Nephron progenitor cell (in vitro differentiated cells): ENCODE results near the gene ADTRP.
"Not testable (repeated sequence)": the region's sequence is repeated elsewhere in the genome, so short reads cannot be mapped to it uniquely, and the experiment has no call there.

Source experiments
- DNase-seq: peaks from one replicate; pipeline ENCODE4 v3.0.0; 2021
- H3K27ac Mint-ChIP-seq: 2 replicates; pipeline ENCODE4 v1.8.0; 2021; ENCODE audit warnings: mild to moderate bottlenecking, moderate library complexity, mixed read lengths
- H3K27me3 Mint-ChIP-seq: 2 replicates; pipeline ENCODE4 v1.8.0; 2021; ENCODE audit warnings: mild to moderate bottlenecking, low read depth, mixed read lengths; ENCODE audit not compliant: poor library complexity
- H3K36me3 Mint-ChIP-seq: 2 replicates; pipeline ENCODE4 v1.8.0; 2021; ENCODE audit warnings: low read depth, mixed read lengths
- H3K4me1 Mint-ChIP-seq: 2 replicates; pipeline ENCODE4 v1.8.0; 2021; ENCODE audit warnings: mixed read lengths
- H3K4me3 Mint-ChIP-seq: 2 replicates; pipeline ENCODE4 v1.8.0; 2021; ENCODE audit warnings: mild to moderate bottlenecking, moderate library complexity, mixed read lengths
- H3K9me3 Mint-ChIP-seq: 2 replicates; pipeline ENCODE4 v1.8.0; 2021; ENCODE audit warnings: mild to moderate bottlenecking, moderate library complexity, mixed read lengths
- TF ChIP-seq, protein P1 (sequence below): fragments of 200-600 bp; sonication (generic); IDR thresholded peaks from 2 replicates; pipeline ENCODE4 v1.5.0; 2021; ENCODE audit warnings: antibody characterized with exemption

Gene ADTRP

DNA sequence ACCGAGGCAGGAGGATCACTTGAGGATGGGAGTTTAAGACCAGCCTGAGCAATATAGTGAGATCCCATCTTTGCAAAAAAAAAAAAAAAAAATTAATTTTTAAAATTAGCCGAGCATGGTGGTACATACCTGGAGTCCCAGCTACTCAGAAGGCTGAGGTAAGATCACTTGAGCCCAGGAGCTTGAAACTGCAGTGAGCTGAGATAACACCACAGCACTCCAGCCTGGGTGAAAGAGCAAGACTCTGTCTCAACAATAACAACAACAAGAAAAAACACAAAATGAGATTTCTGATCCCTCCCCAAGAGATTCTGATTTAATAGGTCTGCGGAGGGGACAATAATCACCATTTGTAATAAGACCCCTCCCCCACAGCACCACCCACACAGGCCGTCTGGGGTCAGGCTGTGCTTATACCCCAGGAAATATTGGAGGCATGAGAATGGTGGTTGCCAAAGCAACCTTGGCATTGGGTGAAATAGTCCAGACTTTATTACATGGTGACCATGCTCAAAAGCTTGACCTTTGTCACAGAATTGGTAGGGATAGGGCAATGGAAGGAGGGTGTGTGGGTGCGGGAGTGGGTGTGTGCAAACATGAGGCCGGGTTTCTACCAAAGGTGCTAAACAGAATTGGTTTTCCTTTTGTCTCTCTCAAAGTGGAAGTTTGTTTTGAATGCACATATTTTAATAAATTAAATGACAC lies 24.4 kb upstream of the ADTRP start:
- no peak overlapping the region for H3K4me3 Mint-ChIP-seq
- DNase-seq, result no peak
- no peaks in the 10 kb centered on the region for H3K9me3 Mint-ChIP-seq
- TF ChIP-seq, protein P1, sequence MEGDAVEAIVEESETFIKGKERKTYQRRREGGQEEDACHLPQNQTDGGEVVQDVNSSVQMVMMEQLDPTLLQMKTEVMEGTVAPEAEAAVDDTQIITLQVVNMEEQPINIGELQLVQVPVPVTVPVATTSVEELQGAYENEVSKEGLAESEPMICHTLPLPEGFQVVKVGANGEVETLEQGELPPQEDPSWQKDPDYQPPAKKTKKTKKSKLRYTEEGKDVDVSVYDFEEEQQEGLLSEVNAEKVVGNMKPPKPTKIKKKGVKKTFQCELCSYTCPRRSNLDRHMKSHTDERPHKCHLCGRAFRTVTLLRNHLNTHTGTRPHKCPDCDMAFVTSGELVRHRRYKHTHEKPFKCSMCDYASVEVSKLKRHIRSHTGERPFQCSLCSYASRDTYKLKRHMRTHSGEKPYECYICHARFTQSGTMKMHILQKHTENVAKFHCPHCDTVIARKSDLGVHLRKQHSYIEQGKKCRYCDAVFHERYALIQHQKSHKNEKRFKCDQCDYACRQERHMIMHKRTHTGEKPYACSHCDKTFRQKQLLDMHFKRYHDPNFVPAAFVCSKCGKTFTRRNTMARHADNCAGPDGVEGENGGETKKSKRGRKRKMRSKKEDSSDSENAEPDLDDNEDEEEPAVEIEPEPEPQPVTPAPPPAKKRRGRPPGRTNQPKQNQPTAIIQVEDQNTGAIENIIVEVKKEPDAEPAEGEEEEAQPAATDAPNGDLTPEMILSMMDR, result no peak
- H3K27me3 Mint-ChIP-seq, result no peaks in the 10 kb centered on the region
- peaks cover 46% of the 10 kb centered on the region for H3K4me1 Mint-ChIP-seq
- no peaks in the 10 kb centered on the region for H3K36me3 Mint-ChIP-seq
- no peak overlapping the region for H3K27ac Mint-ChIP-seq

DNA sequence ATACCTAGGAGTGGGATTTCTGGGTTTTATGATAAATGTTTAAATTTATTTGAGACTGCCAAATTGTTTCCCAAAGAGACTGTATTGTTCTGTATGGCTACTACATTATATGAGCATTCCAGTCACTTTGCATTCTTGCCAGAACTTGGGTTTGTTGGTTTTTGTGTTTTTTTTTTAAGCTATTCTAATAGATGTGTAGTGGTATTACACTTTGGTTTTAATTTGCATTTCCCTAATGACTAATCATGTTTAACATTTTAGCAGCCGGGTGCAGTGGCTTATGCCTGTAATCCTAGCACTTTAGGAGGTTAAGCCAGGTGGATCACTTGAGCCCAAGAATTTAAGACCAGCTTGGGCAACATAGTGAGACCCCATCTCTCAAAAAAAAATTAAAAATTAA lies 21.9 kb upstream of the ADTRP start:
- H3K9me3 Mint-ChIP-seq, H3K27ac Mint-ChIP-seq, DNase-seq, H3K4me3 Mint-ChIP-seq, H3K27me3 Mint-ChIP-seq, H3K36me3 Mint-ChIP-seq: not testable (repeated sequence)
- peaks cover 39% of the 10 kb centered on the region for H3K4me1 Mint-ChIP-seq

GRCh38 chr6:11798538-11798937 lies 19.9 kb upstream of the ADTRP start:
- DNase-seq, result no peak
- Mint-ChIP-seq H3K36me3 (no peaks in the 10 kb centered on the region), H3K27ac (no peak overlapping the region), H3K27me3 (no peaks in the 10 kb centered on the region), H3K9me3 (peaks cover 12% of the 10 kb centered on the region), H3K4me3 (no peak overlapping the region), H3K4me1 (peaks cover 27% of the 10 kb centered on the region)
- TF ChIP-seq, protein P1, result no peak

DNA sequence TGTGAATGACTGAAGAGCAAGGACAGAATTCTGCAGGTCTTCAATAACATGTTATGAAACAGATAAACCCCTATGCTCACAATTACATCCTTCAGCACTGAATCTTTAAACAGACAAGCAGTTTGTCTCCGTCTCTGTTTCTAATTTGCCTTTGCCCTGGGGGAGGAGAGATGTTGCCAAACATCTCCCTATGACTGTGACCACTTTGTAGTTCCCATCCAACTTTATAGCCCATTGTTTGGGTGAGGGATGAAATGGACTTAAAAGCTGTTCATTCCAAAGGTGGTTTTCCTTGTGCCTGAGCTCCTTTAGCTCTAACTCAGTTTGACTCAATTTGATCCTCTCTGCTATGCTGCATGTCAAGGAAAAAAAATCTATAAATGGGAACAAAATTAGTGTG lies 19.5 kb upstream of the ADTRP start:
- no peak overlapping the region for H3K27ac Mint-ChIP-seq
- H3K27me3 Mint-ChIP-seq, result no peaks in the 10 kb centered on the region
- DNase-seq, result no peak
- H3K36me3 Mint-ChIP-seq, result peaks cover 4% of the 10 kb centered on the region
- TF ChIP-seq, protein P1, result no peak
- peaks cover 23% of the 10 kb centered on the region for H3K4me1 Mint-ChIP-seq
- peaks cover 16% of the 10 kb centered on the region for H3K9me3 Mint-ChIP-seq
- no peak overlapping the region for H3K4me3 Mint-ChIP-seq

DNA sequence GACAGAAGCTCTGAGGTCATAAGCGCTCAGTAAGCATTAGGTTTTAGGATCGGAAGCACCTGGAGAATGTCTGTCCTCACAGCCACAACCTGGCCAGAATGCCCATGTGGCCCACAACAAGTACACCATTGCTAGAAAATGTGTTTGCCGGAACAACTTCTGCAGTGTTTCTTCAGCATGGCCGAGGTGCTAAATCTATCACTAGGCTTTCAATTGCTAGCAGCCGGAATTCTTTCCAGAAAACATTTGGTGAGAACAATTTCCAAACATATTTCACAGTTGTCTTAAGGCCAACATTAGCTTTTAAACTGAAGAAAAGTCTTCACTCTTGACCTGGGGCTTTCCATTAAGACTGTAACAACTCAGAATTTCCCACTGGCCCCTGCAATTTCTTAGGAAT lies 18.2 kb upstream of the ADTRP start:
- no peaks in the 10 kb centered on the region for H3K27me3 Mint-ChIP-seq
- peaks cover 24% of the 10 kb centered on the region for H3K4me1 Mint-ChIP-seq
- no peak overlapping the region for H3K4me3 Mint-ChIP-seq
- TF ChIP-seq, protein P1, result no peak
- peaks cover 21% of the 10 kb centered on the region for H3K9me3 Mint-ChIP-seq
- H3K36me3 Mint-ChIP-seq, result peaks cover 8% of the 10 kb centered on the region
- no peak for DNase-seq
- H3K27ac Mint-ChIP-seq, result no peak overlapping the region

DNA sequence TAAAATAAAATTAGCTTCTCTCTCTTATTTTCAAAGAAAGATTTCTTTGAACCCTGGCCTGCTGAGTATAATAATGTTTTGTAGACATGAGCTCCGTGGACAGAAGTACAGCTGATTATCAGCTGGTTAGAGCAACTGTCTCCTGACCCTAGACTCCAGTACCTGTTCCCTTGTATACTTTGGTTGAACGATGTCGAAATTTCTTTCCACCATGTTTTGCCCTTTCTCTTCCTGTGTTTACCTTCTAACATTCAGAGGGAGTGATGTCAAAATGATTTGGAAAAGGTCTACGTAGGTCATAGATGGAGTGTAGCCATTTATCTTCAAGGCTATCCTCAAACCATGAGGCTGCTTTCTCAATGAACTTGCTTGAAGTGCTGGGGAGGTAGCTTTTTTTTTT lies 16.8 kb upstream of the ADTRP start:
- Mint-ChIP-seq H3K4me3 (no peak overlapping the region), H3K9me3 (peaks cover 21% of the 10 kb centered on the region), H3K36me3 (peaks cover 8% of the 10 kb centered on the region), H3K27ac (peak overlapping the region; percentile 37), H3K27me3 (no peaks in the 10 kb centered on the region), H3K4me1 (peaks cover 24% of the 10 kb centered on the region)
- DNase-seq, result no peak
- TF ChIP-seq, protein P1, result no peak
